Calu3 (cell line): Measurements from ENCODE around the gene KCTD6. TPM values are rescaled to one million over a fixed set of nuclear protein-coding genes. Genes with fewer than 3 reads are reported as not detected.

Source experiments
- BruUV-seq: library from RNA; stranded (reverse); fragments of 400-500 nt; replicated peaks from 2 replicates; lab custom pipeline; 2021; lab: Mats Ljungman, UMichigan
- CTCF ChIA-PET: fragments of 300-600 bp; sonication (Branson Sonifier 250); formaldehyde crosslinking; loops from one replicate; lab custom pipeline; 2022; ENCODE audit warnings: antibody characterized with exemption; lab: Charles Lee
- DNase-seq: peaks from one replicate; pipeline ENCODE4 v3.0.0; 2022
- H3K27ac Mint-ChIP-seq: one replicate; pipeline ENCODE4 v1.8.0; 2022; ENCODE audit warnings: mixed read lengths; ENCODE audit not compliant: unreplicated experiment
- H3K27me3 Mint-ChIP-seq: one replicate; pipeline ENCODE4 v1.8.0; 2022; ENCODE audit warnings: mixed read lengths; ENCODE audit not compliant: unreplicated experiment
- H3K36me3 Mint-ChIP-seq: one replicate; pipeline ENCODE4 v1.8.0; 2022; ENCODE audit warnings: mild to moderate bottlenecking, moderate library complexity, mixed read lengths; ENCODE audit not compliant: insufficient read depth, unreplicated experiment
- H3K4me1 Mint-ChIP-seq: one replicate; pipeline ENCODE4 v1.8.0; 2022; ENCODE audit warnings: mild to moderate bottlenecking, low read depth, mixed read lengths; ENCODE audit not compliant: unreplicated experiment
- H3K4me3 Mint-ChIP-seq: one replicate; pipeline ENCODE4 v1.8.0; 2022; ENCODE audit warnings: mild to moderate bottlenecking, low read depth, moderate library complexity, mixed read lengths; ENCODE audit not compliant: unreplicated experiment
- H3K9me3 Mint-ChIP-seq: one replicate; pipeline ENCODE4 v1.8.0; 2022; ENCODE audit warnings: low read depth, mixed read lengths; ENCODE audit not compliant: unreplicated experiment
- intact Hi-C: fragments of 100-400 bp; cut with micrococcal nuclease; formaldehyde crosslinking; loops from one replicate; pipeline ENCODE4 v1.10.0; 2022; ENCODE audit not compliant: unreplicated experiment
- total RNA-seq: library from RNA; stranded (reverse); gene quantifications from 2 replicates; pipeline ENCODE4 v1.2.3, GENCODE V29; 2022
- TF ChIP-seq, protein P1 (sequence below): fragments of 200-600 bp; IDR thresholded peaks from one replicate; pipeline ENCODE4 v1.8.0; 2022; ENCODE audit warnings: antibody characterized with exemption; ENCODE audit not compliant: unreplicated experiment

Gene KCTD6
- total RNA-seq, 1 experiment from 2014 or later, result 11.4 TPM

DNA sequence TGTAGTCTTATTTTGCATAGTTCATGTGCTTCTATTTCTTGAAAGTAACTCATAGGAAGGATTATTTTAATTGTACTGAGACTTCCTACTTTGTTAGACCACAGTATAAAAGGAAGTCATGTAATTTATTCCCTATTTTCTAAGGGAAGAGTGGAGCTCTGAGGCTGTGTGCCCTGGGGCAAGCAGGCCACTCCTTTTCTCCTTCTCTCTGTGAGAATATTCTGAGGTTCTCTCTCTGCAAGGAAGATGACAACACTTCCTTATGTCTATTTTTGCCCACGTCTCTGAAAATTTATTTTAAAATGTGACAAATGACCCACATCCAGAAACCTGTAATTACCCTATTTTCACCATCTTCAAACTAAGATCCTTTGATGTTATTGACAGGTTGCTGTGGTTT, 11.0 kb downstream of the KCTD6 start:
- BruUV-seq, result no TSS peak
- intact Hi-C loops, result no loop called here
- Mint-ChIP-seq H3K9me3 (no peaks in the 10 kb centered on the region), H3K4me1 (no peaks in the 10 kb centered on the region), H3K27ac (no peak overlapping the region), H3K4me3 (no peak overlapping the region), H3K36me3 (peaks cover 4% of the 10 kb centered on the region), H3K27me3 (no peaks in the 10 kb centered on the region)
- DNase-seq, result no peak
- CTCF ChIA-PET, result no interaction called here
- TF ChIP-seq, protein P1, sequence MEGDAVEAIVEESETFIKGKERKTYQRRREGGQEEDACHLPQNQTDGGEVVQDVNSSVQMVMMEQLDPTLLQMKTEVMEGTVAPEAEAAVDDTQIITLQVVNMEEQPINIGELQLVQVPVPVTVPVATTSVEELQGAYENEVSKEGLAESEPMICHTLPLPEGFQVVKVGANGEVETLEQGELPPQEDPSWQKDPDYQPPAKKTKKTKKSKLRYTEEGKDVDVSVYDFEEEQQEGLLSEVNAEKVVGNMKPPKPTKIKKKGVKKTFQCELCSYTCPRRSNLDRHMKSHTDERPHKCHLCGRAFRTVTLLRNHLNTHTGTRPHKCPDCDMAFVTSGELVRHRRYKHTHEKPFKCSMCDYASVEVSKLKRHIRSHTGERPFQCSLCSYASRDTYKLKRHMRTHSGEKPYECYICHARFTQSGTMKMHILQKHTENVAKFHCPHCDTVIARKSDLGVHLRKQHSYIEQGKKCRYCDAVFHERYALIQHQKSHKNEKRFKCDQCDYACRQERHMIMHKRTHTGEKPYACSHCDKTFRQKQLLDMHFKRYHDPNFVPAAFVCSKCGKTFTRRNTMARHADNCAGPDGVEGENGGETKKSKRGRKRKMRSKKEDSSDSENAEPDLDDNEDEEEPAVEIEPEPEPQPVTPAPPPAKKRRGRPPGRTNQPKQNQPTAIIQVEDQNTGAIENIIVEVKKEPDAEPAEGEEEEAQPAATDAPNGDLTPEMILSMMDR, result no peak

DNA sequence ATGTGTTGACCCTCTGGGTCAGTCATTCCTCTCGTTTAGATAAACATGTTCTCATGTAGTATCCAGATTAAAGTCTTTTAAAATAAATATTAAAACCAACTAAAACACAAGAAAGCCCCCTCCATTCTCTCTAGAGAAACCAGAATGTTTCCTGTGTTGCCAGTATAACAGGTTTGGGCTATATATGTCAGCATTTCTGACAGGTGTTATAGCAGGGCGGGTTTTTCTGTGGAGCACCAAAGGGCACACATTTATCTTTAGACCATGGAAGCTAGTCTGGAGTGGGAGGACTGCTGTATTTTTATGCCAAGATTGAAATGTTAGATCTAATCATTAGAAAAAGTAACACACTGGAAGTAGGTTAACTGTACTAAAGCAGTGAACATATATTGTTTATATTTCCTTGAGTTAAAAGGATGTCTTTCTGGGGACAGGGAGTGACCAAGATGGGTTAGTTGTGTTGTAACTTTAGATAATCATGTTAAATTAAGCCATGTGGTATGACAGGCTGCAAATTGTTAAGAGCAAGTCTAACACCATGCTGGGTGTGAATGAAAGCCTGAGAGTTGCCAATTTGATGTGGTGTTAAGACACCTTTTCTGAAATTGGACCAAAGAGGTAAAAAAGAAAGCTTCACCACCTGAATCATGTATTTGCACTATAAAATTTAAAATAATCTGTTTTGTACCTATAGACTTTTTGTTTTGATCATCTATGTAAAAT, 15.6 kb downstream of the KCTD6 start:
- Mint-ChIP-seq H3K4me1 (no peaks in the 10 kb centered on the region), H3K36me3 (no peaks in the 10 kb centered on the region), H3K27ac (no peak overlapping the region), H3K27me3 (no peaks in the 10 kb centered on the region), H3K4me3 (no peak overlapping the region), H3K9me3 (no peaks in the 10 kb centered on the region)
- DNase-seq, result no peak
- CTCF ChIA-PET, result interaction anchor here (1.1 kb wide), 1 partner anchor 16 kb away, joined by 3 read pairs; no protein-coding TSS in a partner anchor
- intact Hi-C loops, result no loop called here
- no TSS peak for BruUV-seq
- TF ChIP-seq, protein P1, result no peak

DNA sequence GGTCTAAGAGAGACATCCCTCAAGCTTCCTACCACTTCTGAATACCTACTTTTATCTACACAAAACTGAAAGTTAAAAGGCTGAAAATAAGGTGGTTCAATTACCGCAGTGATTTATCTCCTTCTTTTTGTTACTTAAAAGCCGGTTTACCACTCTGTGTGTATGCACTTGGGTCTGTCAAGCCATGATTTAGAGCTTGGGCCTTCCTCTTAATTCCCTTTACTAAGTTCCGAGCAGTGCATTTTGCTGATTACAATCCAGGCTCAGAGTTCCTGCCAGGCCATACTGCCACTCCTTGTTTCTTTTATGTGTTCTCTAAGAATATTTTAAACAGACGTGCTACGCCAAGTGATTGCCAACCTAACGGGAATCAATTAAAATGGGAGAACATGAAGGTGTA, 16.5 kb downstream of the KCTD6 start:
- CTCF ChIA-PET, result interaction anchor here (0.6 to 1.1 kb wide), 2 partner anchors 8 to 17 kb away, joined by 3 read pairs; no protein-coding TSS in a partner anchor
- intact Hi-C loops, result no loop called here

DNA sequence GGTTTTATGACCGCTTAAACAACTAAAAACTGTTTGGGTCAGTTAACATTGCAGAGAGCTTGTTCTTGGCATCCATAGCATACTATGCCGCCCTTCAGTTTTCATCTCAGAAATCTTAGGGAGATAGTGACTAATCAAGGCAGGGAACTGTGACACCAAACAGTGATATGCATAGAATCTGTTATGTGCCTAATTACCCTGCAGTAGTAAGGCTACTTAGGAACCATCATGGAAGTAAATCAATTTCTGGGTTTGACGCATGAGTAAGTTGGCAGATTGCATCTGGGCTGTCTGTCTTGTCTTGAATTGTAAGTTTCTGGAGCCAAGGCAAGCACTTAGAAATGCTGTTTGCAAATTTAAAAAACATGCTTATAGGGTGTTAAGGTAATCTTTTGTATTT, 22.5 kb downstream of the KCTD6 start:
- no peaks in the 10 kb centered on the region for H3K27me3 Mint-ChIP-seq
- no peaks in the 10 kb centered on the region for H3K36me3 Mint-ChIP-seq
- TF ChIP-seq, protein P1, result no peak
- intact Hi-C loops, result no loop called here
- no peaks in the 10 kb centered on the region for H3K4me1 Mint-ChIP-seq
- no peak for DNase-seq
- H3K27ac Mint-ChIP-seq, result no peak overlapping the region
- no peak overlapping the region for H3K4me3 Mint-ChIP-seq
- no peaks in the 10 kb centered on the region for H3K9me3 Mint-ChIP-seq
- CTCF ChIA-PET, result no interaction called here
- no TSS peak for BruUV-seq

More for the DNA sequence above, 16.5 kb downstream of the KCTD6 start:
- H3K27ac Mint-ChIP-seq, result no peak overlapping the region
- H3K36me3 Mint-ChIP-seq, result no peaks in the 10 kb centered on the region
- no peak for DNase-seq
- H3K4me3 Mint-ChIP-seq, result no peak overlapping the region
- no peaks in the 10 kb centered on the region for H3K9me3 Mint-ChIP-seq
- H3K4me1 Mint-ChIP-seq, result no peaks in the 10 kb centered on the region
- TF ChIP-seq, protein P1, result no peak
- no peaks in the 10 kb centered on the region for H3K27me3 Mint-ChIP-seq
- no TSS peak for BruUV-seq
